ENCODE data around the gene TGIF2.
"Not testable (repeated sequence)": the region's sequence is repeated elsewhere in the genome, so short reads cannot be mapped to it uniquely, and the experiment has no call there.

Gene TGIF2

DNA sequence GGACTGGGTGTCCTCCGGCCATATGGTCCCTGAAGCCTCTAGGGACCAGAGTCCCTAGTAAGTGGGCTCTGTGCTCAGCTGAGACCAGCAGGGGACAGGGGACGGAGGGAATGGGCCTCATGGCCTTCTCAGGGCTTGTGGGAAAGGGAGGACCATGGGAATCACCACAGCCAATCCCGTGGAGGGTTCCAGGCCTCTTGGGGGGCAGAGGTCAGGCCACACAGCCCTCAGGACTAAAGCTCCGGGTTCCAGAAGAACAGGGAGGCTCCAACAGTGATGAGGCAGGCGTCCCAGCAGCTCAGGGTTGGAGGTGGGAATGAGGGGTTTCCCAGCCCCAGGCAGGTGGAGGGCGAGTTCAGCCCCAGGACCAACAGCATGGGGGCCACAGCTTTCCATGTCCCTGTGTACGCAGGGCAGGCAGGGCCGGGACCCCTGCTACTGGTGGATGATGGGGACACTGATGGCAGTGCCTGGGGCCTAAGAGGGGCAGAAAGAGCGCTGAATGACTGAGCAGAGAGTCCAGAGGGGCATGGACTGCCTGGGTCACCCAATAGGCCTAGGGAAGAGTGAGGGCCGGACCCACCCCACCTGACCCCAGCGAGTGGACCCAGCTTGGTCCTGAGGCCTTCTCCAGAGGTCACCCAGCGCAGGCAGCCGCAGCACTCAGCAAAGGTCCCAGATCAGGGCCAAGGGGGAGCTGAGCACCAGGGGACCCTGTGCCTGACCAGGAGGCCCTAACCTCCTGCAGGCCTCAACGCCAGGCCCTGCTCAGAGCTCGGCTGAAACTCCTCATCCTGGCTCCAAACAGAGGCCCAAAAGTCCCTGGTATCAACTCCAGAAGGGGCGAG is 23.2 kb upstream of the TGIF2 start:
- H3K4me1 Mint-ChIP-seq: peaks cover 19% of the 10 kb centered on the region
- H3K36me3 Mint-ChIP-seq (ENCODE audit: low read depth): peaks cover under 1% of the 10 kb centered on the region
- H3K27ac Mint-ChIP-seq: peak overlapping the region; percentile 83
- no peak for DNase-seq
- H3K27me3 Mint-ChIP-seq (ENCODE audit: low read depth, poor library complexity): peaks cover 6% of the 10 kb centered on the region
- no peaks in the 10 kb centered on the region for H3K9me3 Mint-ChIP-seq
- no peak overlapping the region for H3K4me3 Mint-ChIP-seq
- no peak for TF ChIP-seq CTCF (IDR thresholded peaks at IDR 0.05)

- Mint-ChIP-seq H3K36me3 (ENCODE audit: low read depth) (no peaks in the 10 kb centered on the region), H3K4me1 (peaks cover 19% of the 10 kb centered on the region), H3K4me3 (peak overlapping the region; percentile 16), H3K9me3 (no peaks in the 10 kb centered on the region), H3K27me3 (ENCODE audit: low read depth, poor library complexity) (peaks cover 8% of the 10 kb centered on the region), H3K27ac (peak overlapping the region; percentile 81)
- DNase-seq: no peak
- TF ChIP-seq CTCF (IDR thresholded peaks at IDR 0.05): no peak
These were observed 22.6 kb upstream of the TGIF2 start for GRCh38 chr20:36550790-36551299.

DNA sequence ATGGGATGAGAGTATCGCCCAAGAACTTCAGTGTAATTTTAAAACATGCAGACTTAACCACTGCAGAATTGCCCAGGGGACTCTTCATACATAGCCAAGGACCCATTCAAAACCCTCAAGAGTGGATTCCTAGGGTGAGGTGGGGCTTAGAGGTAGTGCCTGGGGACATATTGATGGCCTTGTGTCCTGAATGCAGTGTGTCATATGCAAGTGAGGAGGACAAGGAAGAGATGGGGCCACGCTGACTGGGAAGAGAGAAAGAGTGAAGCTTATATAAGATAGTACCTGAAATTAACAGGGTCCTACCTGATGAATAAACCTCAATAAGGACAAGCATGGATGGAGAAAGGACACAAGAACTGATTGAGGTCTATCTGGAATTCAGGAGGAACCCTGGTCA is 18.1 kb upstream of the TGIF2 start:
- peaks cover 10% of the 10 kb centered on the region for H3K4me1 Mint-ChIP-seq

GRCh38 chr20:36562724-36563123 is 10.7 kb upstream of the TGIF2 start:
- Mint-ChIP-seq H3K4me3 (no peak overlapping the region), H3K4me1 (no peaks in the 10 kb centered on the region), H3K9me3 (peaks cover 26% of the 10 kb centered on the region), H3K36me3 (ENCODE audit: low read depth) (peaks cover 31% of the 10 kb centered on the region), H3K27ac (no peak overlapping the region), H3K27me3 (ENCODE audit: low read depth, poor library complexity) (peaks cover 3% of the 10 kb centered on the region)
- no peak for TF ChIP-seq CTCF (IDR thresholded peaks at IDR 0.05)
- DNase-seq: no peak

More for the DNA sequence above, 18.1 kb upstream of the TGIF2 start:
- Mint-ChIP-seq H3K27me3 (ENCODE audit: low read depth, poor library complexity) (peaks cover 6% of the 10 kb centered on the region), H3K4me3 (no peak overlapping the region), H3K27ac (no peak overlapping the region), H3K9me3 (no peaks in the 10 kb centered on the region), H3K36me3 (ENCODE audit: low read depth) (no peaks in the 10 kb centered on the region)
- DNase-seq: no peak
- TF ChIP-seq CTCF (IDR thresholded peaks at IDR 0.05): no peak

- H3K4me3 Mint-ChIP-seq: no peak overlapping the region
- TF ChIP-seq CTCF (IDR thresholded peaks at IDR 0.05): no peak
- no peaks in the 10 kb centered on the region for H3K4me1 Mint-ChIP-seq
- H3K9me3 Mint-ChIP-seq: peaks cover 26% of the 10 kb centered on the region
- no peak overlapping the region for H3K27ac Mint-ChIP-seq
- peaks cover 3% of the 10 kb centered on the region for H3K27me3 Mint-ChIP-seq (ENCODE audit: low read depth, poor library complexity)
- no peak for DNase-seq
- peaks cover 31% of the 10 kb centered on the region for H3K36me3 Mint-ChIP-seq (ENCODE audit: low read depth)
These were observed 10.0 kb upstream of the TGIF2 start for GRCh38 chr20:36563374-36563773.

GRCh38 chr20:36564078-36564725 is 9.2 kb upstream of the TGIF2 start:
- H3K27me3 Mint-ChIP-seq (ENCODE audit: low read depth, poor library complexity); DNase-seq; H3K4me1 Mint-ChIP-seq; H3K4me3 Mint-ChIP-seq; H3K27ac Mint-ChIP-seq: not testable (repeated sequence)
- peaks cover 31% of the 10 kb centered on the region for H3K36me3 Mint-ChIP-seq (ENCODE audit: low read depth)
- H3K9me3 Mint-ChIP-seq: peaks cover 26% of the 10 kb centered on the region

GRCh38 chr20:36564726-36565121 is 8.7 kb upstream of the TGIF2 start:
- not testable (repeated sequence) for H3K27me3 Mint-ChIP-seq (ENCODE audit: low read depth, poor library complexity); H3K4me3 Mint-ChIP-seq; DNase-seq; H3K27ac Mint-ChIP-seq; H3K4me1 Mint-ChIP-seq
- Mint-ChIP-seq H3K9me3 (peaks cover 26% of the 10 kb centered on the region), H3K36me3 (ENCODE audit: low read depth) (peaks cover 31% of the 10 kb centered on the region)

All from nephron progenitor cell (in vitro differentiated cells).